ENCODE results near the gene MSX2.

DNA sequence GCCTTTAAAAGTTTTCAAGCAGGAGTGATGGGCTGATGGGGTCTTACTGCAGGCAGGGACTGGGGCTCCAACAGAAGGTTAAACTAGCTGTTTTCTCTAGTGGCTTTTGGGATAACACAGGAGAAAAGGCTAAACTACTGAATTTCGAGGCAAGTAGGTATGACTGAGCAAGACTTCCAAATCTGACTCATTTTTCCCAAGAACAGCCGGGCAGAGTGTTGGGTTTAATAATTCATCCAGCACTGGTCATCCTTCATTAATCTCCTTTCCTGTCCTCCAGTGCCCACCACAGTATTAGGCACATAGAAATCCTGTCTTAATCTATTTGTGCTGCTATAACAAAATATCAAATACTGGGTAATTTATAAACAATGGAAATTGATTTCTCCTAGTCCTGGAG lies 20.5 kb downstream of the MSX2 start:
- TF ChIP-seq, protein P1, sequence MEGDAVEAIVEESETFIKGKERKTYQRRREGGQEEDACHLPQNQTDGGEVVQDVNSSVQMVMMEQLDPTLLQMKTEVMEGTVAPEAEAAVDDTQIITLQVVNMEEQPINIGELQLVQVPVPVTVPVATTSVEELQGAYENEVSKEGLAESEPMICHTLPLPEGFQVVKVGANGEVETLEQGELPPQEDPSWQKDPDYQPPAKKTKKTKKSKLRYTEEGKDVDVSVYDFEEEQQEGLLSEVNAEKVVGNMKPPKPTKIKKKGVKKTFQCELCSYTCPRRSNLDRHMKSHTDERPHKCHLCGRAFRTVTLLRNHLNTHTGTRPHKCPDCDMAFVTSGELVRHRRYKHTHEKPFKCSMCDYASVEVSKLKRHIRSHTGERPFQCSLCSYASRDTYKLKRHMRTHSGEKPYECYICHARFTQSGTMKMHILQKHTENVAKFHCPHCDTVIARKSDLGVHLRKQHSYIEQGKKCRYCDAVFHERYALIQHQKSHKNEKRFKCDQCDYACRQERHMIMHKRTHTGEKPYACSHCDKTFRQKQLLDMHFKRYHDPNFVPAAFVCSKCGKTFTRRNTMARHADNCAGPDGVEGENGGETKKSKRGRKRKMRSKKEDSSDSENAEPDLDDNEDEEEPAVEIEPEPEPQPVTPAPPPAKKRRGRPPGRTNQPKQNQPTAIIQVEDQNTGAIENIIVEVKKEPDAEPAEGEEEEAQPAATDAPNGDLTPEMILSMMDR (IDR thresholded peaks at IDR 0.05) = no peak
- TF ChIP-seq, protein P2, sequence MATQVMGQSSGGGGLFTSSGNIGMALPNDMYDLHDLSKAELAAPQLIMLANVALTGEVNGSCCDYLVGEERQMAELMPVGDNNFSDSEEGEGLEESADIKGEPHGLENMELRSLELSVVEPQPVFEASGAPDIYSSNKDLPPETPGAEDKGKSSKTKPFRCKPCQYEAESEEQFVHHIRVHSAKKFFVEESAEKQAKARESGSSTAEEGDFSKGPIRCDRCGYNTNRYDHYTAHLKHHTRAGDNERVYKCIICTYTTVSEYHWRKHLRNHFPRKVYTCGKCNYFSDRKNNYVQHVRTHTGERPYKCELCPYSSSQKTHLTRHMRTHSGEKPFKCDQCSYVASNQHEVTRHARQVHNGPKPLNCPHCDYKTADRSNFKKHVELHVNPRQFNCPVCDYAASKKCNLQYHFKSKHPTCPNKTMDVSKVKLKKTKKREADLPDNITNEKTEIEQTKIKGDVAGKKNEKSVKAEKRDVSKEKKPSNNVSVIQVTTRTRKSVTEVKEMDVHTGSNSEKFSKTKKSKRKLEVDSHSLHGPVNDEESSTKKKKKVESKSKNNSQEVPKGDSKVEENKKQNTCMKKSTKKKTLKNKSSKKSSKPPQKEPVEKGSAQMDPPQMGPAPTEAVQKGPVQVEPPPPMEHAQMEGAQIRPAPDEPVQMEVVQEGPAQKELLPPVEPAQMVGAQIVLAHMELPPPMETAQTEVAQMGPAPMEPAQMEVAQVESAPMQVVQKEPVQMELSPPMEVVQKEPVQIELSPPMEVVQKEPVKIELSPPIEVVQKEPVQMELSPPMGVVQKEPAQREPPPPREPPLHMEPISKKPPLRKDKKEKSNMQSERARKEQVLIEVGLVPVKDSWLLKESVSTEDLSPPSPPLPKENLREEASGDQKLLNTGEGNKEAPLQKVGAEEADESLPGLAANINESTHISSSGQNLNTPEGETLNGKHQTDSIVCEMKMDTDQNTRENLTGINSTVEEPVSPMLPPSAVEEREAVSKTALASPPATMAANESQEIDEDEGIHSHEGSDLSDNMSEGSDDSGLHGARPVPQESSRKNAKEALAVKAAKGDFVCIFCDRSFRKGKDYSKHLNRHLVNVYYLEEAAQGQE (IDR thresholded peaks at IDR 0.05; ENCODE audit: insufficient read depth in 1 of 2, low read depth in 2 of 2, low read length in 1 of 2) = no peak
- TF ChIP-seq POLR2AphosphoS5 (IDR thresholded peaks at IDR 0.05; ENCODE audit: low read depth, low read length) = no peak
